GM12878 (cell line): ENCODE results near the gene PDIA3. TPM values are rescaled to one million over a fixed set of nuclear protein-coding genes. Genes with fewer than 3 reads are reported as not detected.

Experiments used
- BACH1 ChIP-seq: fragments of 450-650 bp; IDR thresholded peaks from 2 replicates; pipeline ENCODE4 v1.6.1; 2017; ENCODE audit warnings: mild to moderate bottlenecking, borderline replicate concordance
- BMI1 ChIP-seq: fragments of 450-650 bp; IDR thresholded peaks from 2 replicates; pipeline ENCODE4 v1.6.1; 2016; ENCODE audit warnings: mild to moderate bottlenecking, moderate library complexity, borderline replicate concordance
- CBFB ChIP-seq: IDR thresholded peaks from 2 replicates; pipeline ENCODE4 v1.6.1; 2016; ENCODE audit warnings: antibody characterized with exemption, low read depth
- E4F1 ChIP-seq: fragments of 450-650 bp; IDR thresholded peaks from 2 replicates; pipeline ENCODE4 v1.6.1; 2018; ENCODE audit warnings: borderline replicate concordance, mild to moderate bottlenecking; ENCODE audit not compliant: partially characterized antibody
- MYC ChIP-seq: IDR thresholded peaks from 2 replicates; pipeline ENCODE4 v1.6.1; 2011; ENCODE audit warnings: mild to moderate bottlenecking, low read length, moderate library complexity, inconsistent platforms; ENCODE audit not compliant: insufficient read depth, insufficient replicate concordance, insufficient read length, severe bottlenecking
- PML ChIP-seq: IDR thresholded peaks from 2 replicates; pipeline ENCODE4 v1.6.1; 2012; ENCODE audit warnings: low read length, inconsistent platforms
- SIX5 ChIP-seq: IDR thresholded peaks from 2 replicates; pipeline ENCODE4 v1.6.1; 2011; ENCODE audit warnings: mild to moderate bottlenecking, low read depth, low read length, moderate library complexity; ENCODE audit not compliant: severe bottlenecking
- USF2 ChIP-seq: IDR thresholded peaks from 2 replicates; pipeline ENCODE4 v1.6.1; 2011; ENCODE audit warnings: low read depth, low read length, improper control_type of control experiment, borderline replicate concordance
- ZBED1 ChIP-seq: IDR thresholded peaks from 2 replicates; pipeline ENCODE4 v1.6.1; 2016; ENCODE audit warnings: borderline replicate concordance
- ZNF207 ChIP-seq: fragments of 450-650 bp; IDR thresholded peaks from 2 replicates; pipeline ENCODE4 v1.6.1; 2014; ENCODE audit warnings: antibody characterized with exemption, mild to moderate bottlenecking, borderline replicate concordance
- ZNF687 ChIP-seq: fragments of 450-650 bp; IDR thresholded peaks from 2 replicates; pipeline ENCODE4 v1.6.1; 2017; ENCODE audit warnings: mild to moderate bottlenecking, moderate library complexity
- polyA plus RNA-seq, 11 experiments: library from polyadenylated mRNA; depleted of rRNA in 4 of 11; unstranded in 6 of 11; stranded (reverse) in 5 of 11; fragments of >200 nt; fragmentation: Nextera tagmentation in 4 of 11; fragmentation: Illumina TruSeq in 1 of 11; extraction: Ambion mirVana in 4 of 11; extraction: Trizol in 1 of 11; gene quantifications; 1 replicate in 1 of 11; 2 replicates in 10 of 11; pipeline versions ENCODE4 v1.2.1 to v1.2.3, GENCODE V29; 2011 to 2016; ENCODE audit warnings: inconsistent platforms in 2 of 11, missing spikeins in 2 of 11, low read depth in 1 of 11
- total RNA-seq, 4 experiments: library from RNA; depleted of rRNA in 3 of 4; stranded (reverse); fragments of >200 nt in 3 of 4; fragmentation: Illumina TruSeq in 1 of 4; extraction: Trizol in 1 of 4; gene quantifications; 2 replicates each; pipeline versions ENCODE4 v1.2.1 to v1.2.3, GENCODE V29; 2013 to 2021

The PDIA3 gene
- total and polyA plus RNA-seq, 10 of the 15 experiments (the other 5 are each of a cell fraction or from before 2014, with no cell fraction given) = 18.2 to 716 (median 181) TPM

- TF ChIP-seq E4F1 = no peak
- TF ChIP-seq ZNF687 = peak; percentile 49; the same call in 1 of the 2 replicates
- TF ChIP-seq ZBED1 = peak; percentile 78; the same call in 1 of the 2 replicates
- no peak for TF ChIP-seq MYC
- no peak for TF ChIP-seq USF2
- peak; percentile 92 for TF ChIP-seq CBFB
- TF ChIP-seq BMI1 = no peak
- no peak for TF ChIP-seq SIX5
- TF ChIP-seq PML = peak; percentile 48; the same call in 1 of the 2 replicates
- TF ChIP-seq BACH1 = peak; percentile 63; the same call in 1 of the 2 replicates
- TF ChIP-seq ZNF207 = no peak; the same call in 1 of the 2 replicates
Observed at GRCh38 chr15:43776101-43776717, 30.0 kb downstream of the PDIA3 start (continued).
